WTC11 (cell line): ENCODE measurements around the gene CLEC20A. TPM values are rescaled to one million over a fixed set of nuclear protein-coding genes. Genes with fewer than 3 reads are reported as not detected.

Experiments used
- ATAC-seq: fragments of 200-7000 bp; cut with Tn5 transposase; 2 replicates; pipeline ENCODE4 v1.10.0; 2021; ENCODE audit warnings: mild to moderate bottlenecking, moderate library complexity
- CTCF ChIA-PET: fragments of 300-600 bp; sonication (Branson Sonifier 250); formaldehyde crosslinking; loops from one replicate; lab custom pipeline; 2021; ENCODE audit warnings: antibody characterized with exemption; lab: Charles Lee
- POLR2A ChIA-PET: fragments of 350-600 bp; sonication (Branson Sonifier 250); formaldehyde crosslinking; loops from one replicate; lab custom pipeline; 2021; ENCODE audit warnings: antibody characterized with exemption; lab: Charles Lee
- DNase-seq: peaks from one replicate; pipeline ENCODE4 v3.0.0; 2021; ENCODE audit warnings: low spot score
- H3K27ac Mint-ChIP-seq: 2 replicates; pipeline ENCODE4 v1.8.0; 2021; ENCODE audit warnings: mixed read lengths
- H3K27me3 Mint-ChIP-seq: 2 replicates; pipeline ENCODE4 v1.8.0; 2021; ENCODE audit warnings: low read depth, mild to moderate bottlenecking, moderate library complexity, mixed read lengths
- H3K36me3 Mint-ChIP-seq: 2 replicates; pipeline ENCODE4 v1.8.0; 2021; ENCODE audit warnings: mixed read lengths
- H3K4me1 Mint-ChIP-seq: 2 replicates; pipeline ENCODE4 v1.8.0; 2022; ENCODE audit warnings: mixed read lengths
- H3K4me3 Mint-ChIP-seq: 2 replicates; pipeline ENCODE4 v1.8.0; 2021; ENCODE audit warnings: mild to moderate bottlenecking, moderate library complexity, mixed read lengths
- H3K9me3 Mint-ChIP-seq: 2 replicates; pipeline ENCODE4 v1.8.0; 2021; ENCODE audit warnings: mixed read lengths
- ATF1 ChIP-seq: sonication (generic); formaldehyde crosslinking; IDR thresholded peaks from 2 replicates; pipeline ENCODE4 v1.8.1; 2023; ENCODE audit warnings: mild to moderate bottlenecking, moderate library complexity, missing genetic modification reagents
- CREB1 ChIP-seq: sonication (generic); formaldehyde crosslinking; IDR thresholded peaks from 2 replicates; pipeline ENCODE4 v1.8.0; 2023; ENCODE audit warnings: mild to moderate bottlenecking, missing genetic modification reagents
- FOXK1 ChIP-seq: sonication (generic); formaldehyde crosslinking; IDR thresholded peaks from 2 replicates; pipeline ENCODE4 v1.8.0; 2022; ENCODE audit warnings: mild to moderate bottlenecking, moderate library complexity, missing genetic modification reagents
- GTF2I ChIP-seq: fragments of 250-450 bp; sonication (Bioruptor Pico); conservative IDR thresholded peaks from 2 replicates; pipeline ENCODE4 v1.4.0; 2021; ENCODE audit warnings: mild to moderate bottlenecking
- HMGA2 ChIP-seq: fragments of 250-450 bp; sonication (Bioruptor Pico); IDR thresholded peaks from 2 replicates; pipeline ENCODE4 v1.4.0; 2021; ENCODE audit warnings: mild to moderate bottlenecking, moderate library complexity
- KAT7 ChIP-seq: sonication (generic); formaldehyde crosslinking; IDR thresholded peaks from 2 replicates; pipeline ENCODE4 v1.8.1; 2023; ENCODE audit warnings: missing genetic modification reagents, mild to moderate bottlenecking, borderline replicate concordance
- NFE2L1 ChIP-seq: sonication (generic); formaldehyde crosslinking; IDR thresholded peaks from 2 replicates; pipeline ENCODE4 v1.8.1; 2023; ENCODE audit warnings: missing genetic modification reagents
- NR1H2 ChIP-seq: sonication (generic); formaldehyde crosslinking; IDR thresholded peaks from 2 replicates; pipeline ENCODE4 v1.9.0; 2021; ENCODE audit warnings: mild to moderate bottlenecking, moderate library complexity, missing genetic modification reagents
- NR2C2 ChIP-seq: sonication (generic); formaldehyde crosslinking; IDR thresholded peaks from 2 replicates; pipeline ENCODE4 v1.8.0; 2022; ENCODE audit warnings: mild to moderate bottlenecking, missing genetic modification reagents
- RORB ChIP-seq: fragments of 250-450 bp; sonication (Bioruptor Pico); IDR thresholded peaks from 2 replicates; pipeline ENCODE4 v1.9.0; 2021; ENCODE audit warnings: mild to moderate bottlenecking
- SOX15 ChIP-seq: fragments of 250-450 bp; sonication (Bioruptor Pico); IDR thresholded peaks from 2 replicates; pipeline ENCODE4 v1.9.0; 2021; ENCODE audit warnings: mild to moderate bottlenecking
- TCF7 ChIP-seq: sonication (generic); formaldehyde crosslinking; IDR thresholded peaks from 2 replicates; pipeline ENCODE4 v1.8.0; 2022; ENCODE audit warnings: mild to moderate bottlenecking, low read depth, missing genetic modification reagents, moderate library complexity
- ZNF121 ChIP-seq: sonication (generic); formaldehyde crosslinking; IDR thresholded peaks from 2 replicates; pipeline ENCODE4 v1.8.0; 2023; ENCODE audit warnings: missing genetic modification reagents
- ZNF423 ChIP-seq: fragments of 250-450 bp; sonication (Bioruptor Pico); IDR thresholded peaks from 2 replicates; pipeline ENCODE4 v2.1.2; 2022; ENCODE audit warnings: mild to moderate bottlenecking, moderate library complexity
- total RNA-seq: library from RNA; stranded (reverse); gene quantifications from 3 replicates; pipeline ENCODE4 v1.2.3, GENCODE V29; 2021
- TF ChIP-seq, protein P1 (sequence below): fragments of 250-450 bp; sonication (Bioruptor Pico); conservative IDR thresholded peaks from 2 replicates; pipeline ENCODE4 v1.9.0; 2021; ENCODE audit warnings: mild to moderate bottlenecking
- TF ChIP-seq, protein P2 (sequence below): fragments of 250-450 bp; sonication (Bioruptor Pico); IDR thresholded peaks from 2 replicates; pipeline ENCODE4 v1.9.0; 2021; ENCODE audit warnings: mild to moderate bottlenecking
- TF ChIP-seq, protein P3 (sequence below): fragments of 250-450 bp; sonication (Bioruptor Pico); IDR thresholded peaks from 2 replicates; pipeline ENCODE4 v1.8.0; 2021; ENCODE audit warnings: mild to moderate bottlenecking
- TF ChIP-seq, protein P4 (sequence below): sonication (generic); formaldehyde crosslinking; IDR thresholded peaks from 2 replicates; pipeline ENCODE4 v1.8.0; 2022; ENCODE audit warnings: mild to moderate bottlenecking, missing genetic modification reagents
- TF ChIP-seq, protein P5 (sequence below): sonication (generic); formaldehyde crosslinking; IDR thresholded peaks from 2 replicates; pipeline ENCODE4 v1.8.0; 2022; ENCODE audit warnings: mild to moderate bottlenecking, missing genetic modification reagents
- TF ChIP-seq, protein P6 (sequence below): sonication (generic); formaldehyde crosslinking; IDR thresholded peaks from 2 replicates; pipeline ENCODE4 v1.8.1; 2023; ENCODE audit warnings: mild to moderate bottlenecking, missing genetic modification reagents, borderline replicate concordance

CLEC20A gene
- total RNA-seq, 1 experiment from 2014 or later: not detected

DNA sequence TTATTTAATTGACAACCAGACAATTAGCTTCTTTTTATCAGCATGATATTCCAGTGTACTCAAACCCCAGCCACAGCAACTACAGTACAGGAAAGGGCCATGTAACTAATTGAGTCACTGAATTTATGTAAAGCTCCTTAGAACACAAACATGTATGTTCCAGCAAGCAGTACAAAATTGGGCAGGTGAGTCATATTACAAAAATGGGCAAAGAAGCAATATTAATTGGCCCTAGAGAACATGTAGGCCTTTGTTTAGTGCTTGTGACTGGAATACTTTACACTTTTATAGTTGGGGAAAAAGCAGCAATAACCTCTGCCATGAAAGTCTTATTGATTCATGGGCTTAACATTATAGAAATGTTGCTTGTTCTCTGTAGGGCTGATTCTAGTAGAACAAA lies 31.8 kb downstream of the CLEC20A start:
- ChIA-PET CTCF (interaction anchor here (0.6 to 1.1 kb wide), 2 partner anchors 37 to 85 kb away, joined by 4 read pairs; no protein-coding TSS in a partner anchor), POLR2A (interaction anchor here (0.6 kb wide), 1 partner anchor 110 kb away, joined by 3 read pairs; no protein-coding TSS in a partner anchor)
- no peak overlapping the region for H3K27ac Mint-ChIP-seq
- H3K27me3 Mint-ChIP-seq: no peaks in the 10 kb centered on the region
- TF ChIP-seq, protein P1, sequence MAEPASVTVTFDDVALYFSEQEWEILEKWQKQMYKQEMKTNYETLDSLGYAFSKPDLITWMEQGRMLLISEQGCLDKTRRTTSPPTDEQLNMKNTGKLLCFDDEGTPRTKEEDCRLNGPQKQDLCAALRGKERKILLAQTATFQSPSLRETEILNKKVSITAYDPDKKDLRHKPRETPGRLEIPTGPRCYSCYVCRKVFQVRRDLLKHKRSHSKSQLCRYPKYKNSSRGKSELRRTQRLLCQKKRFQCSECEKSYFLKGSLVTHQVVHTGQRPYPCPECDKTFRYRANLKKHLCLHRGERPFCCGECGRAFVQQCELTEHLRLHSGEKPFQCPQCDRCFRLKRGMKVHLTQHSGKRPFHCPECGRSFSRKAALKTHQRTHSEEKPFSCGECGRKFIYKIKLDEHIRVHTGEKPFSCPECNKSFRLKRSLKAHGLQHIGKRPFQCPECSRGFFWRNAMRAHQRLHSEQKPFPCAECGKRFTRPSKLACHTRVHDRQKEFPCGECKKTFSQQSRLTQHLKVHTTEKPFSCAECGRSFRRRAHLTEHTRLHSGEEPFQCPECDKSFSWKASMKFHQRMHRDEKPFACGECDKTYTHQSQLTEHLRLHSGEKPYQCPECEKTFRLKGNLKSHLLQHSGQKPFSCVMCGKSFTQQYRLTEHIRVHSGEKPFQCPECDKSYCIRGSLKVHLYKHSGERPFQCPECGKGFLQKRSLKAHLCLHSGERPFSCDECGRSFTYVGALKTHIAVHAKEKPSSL (CRISPR knock-in tag): no peak
- TF ChIP-seq, protein P2, sequence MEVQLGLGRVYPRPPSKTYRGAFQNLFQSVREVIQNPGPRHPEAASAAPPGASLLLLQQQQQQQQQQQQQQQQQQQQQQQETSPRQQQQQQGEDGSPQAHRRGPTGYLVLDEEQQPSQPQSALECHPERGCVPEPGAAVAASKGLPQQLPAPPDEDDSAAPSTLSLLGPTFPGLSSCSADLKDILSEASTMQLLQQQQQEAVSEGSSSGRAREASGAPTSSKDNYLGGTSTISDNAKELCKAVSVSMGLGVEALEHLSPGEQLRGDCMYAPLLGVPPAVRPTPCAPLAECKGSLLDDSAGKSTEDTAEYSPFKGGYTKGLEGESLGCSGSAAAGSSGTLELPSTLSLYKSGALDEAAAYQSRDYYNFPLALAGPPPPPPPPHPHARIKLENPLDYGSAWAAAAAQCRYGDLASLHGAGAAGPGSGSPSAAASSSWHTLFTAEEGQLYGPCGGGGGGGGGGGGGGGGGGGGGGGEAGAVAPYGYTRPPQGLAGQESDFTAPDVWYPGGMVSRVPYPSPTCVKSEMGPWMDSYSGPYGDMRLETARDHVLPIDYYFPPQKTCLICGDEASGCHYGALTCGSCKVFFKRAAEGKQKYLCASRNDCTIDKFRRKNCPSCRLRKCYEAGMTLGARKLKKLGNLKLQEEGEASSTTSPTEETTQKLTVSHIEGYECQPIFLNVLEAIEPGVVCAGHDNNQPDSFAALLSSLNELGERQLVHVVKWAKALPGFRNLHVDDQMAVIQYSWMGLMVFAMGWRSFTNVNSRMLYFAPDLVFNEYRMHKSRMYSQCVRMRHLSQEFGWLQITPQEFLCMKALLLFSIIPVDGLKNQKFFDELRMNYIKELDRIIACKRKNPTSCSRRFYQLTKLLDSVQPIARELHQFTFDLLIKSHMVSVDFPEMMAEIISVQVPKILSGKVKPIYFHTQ (CRISPR knock-in tag): no peak
- TF ChIP-seq KAT7 (CRISPR knock-in tag): no peak
- no peak for TF ChIP-seq CREB1 (CRISPR knock-in tag)
- TF ChIP-seq ZNF121: no peak
- no peak for TF ChIP-seq NR1H2 (CRISPR knock-in tag)
- TF ChIP-seq, protein P3, sequence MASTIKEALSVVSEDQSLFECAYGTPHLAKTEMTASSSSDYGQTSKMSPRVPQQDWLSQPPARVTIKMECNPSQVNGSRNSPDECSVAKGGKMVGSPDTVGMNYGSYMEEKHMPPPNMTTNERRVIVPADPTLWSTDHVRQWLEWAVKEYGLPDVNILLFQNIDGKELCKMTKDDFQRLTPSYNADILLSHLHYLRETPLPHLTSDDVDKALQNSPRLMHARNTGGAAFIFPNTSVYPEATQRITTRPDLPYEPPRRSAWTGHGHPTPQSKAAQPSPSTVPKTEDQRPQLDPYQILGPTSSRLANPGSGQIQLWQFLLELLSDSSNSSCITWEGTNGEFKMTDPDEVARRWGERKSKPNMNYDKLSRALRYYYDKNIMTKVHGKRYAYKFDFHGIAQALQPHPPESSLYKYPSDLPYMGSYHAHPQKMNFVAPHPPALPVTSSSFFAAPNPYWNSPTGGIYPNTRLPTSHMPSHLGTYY (CRISPR knock-in tag): no peak
- TF ChIP-seq GTF2I: no peak
- TF ChIP-seq HMGA2: no peak
- TF ChIP-seq, protein P4, sequence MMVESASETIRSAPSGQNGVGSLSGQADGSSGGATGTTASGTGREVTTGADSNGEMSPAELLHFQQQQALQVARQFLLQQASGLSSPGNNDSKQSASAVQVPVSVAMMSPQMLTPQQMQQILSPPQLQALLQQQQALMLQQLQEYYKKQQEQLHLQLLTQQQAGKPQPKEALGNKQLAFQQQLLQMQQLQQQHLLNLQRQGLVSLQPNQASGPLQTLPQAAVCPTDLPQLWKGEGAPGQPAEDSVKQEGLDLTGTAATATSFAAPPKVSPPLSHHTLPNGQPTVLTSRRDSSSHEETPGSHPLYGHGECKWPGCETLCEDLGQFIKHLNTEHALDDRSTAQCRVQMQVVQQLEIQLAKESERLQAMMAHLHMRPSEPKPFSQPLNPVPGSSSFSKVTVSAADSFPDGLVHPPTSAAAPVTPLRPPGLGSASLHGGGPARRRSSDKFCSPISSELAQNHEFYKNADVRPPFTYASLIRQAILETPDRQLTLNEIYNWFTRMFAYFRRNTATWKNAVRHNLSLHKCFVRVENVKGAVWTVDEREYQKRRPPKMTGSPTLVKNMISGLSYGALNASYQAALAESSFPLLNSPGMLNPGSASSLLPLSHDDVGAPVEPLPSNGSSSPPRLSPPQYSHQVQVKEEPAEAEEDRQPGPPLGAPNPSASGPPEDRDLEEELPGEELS (CRISPR knock-in tag): no peak
- TF ChIP-seq TCF7 (CRISPR knock-in tag): no peak
- no peak for TF ChIP-seq FOXK1 (CRISPR knock-in tag)
- TF ChIP-seq, protein P5, sequence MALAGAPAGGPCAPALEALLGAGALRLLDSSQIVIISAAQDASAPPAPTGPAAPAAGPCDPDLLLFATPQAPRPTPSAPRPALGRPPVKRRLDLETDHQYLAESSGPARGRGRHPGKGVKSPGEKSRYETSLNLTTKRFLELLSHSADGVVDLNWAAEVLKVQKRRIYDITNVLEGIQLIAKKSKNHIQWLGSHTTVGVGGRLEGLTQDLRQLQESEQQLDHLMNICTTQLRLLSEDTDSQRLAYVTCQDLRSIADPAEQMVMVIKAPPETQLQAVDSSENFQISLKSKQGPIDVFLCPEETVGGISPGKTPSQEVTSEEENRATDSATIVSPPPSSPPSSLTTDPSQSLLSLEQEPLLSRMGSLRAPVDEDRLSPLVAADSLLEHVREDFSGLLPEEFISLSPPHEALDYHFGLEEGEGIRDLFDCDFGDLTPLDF (CRISPR knock-in tag): no peak
- TF ChIP-seq ATF1 (CRISPR knock-in tag): no peak
- TF ChIP-seq, protein P6, sequence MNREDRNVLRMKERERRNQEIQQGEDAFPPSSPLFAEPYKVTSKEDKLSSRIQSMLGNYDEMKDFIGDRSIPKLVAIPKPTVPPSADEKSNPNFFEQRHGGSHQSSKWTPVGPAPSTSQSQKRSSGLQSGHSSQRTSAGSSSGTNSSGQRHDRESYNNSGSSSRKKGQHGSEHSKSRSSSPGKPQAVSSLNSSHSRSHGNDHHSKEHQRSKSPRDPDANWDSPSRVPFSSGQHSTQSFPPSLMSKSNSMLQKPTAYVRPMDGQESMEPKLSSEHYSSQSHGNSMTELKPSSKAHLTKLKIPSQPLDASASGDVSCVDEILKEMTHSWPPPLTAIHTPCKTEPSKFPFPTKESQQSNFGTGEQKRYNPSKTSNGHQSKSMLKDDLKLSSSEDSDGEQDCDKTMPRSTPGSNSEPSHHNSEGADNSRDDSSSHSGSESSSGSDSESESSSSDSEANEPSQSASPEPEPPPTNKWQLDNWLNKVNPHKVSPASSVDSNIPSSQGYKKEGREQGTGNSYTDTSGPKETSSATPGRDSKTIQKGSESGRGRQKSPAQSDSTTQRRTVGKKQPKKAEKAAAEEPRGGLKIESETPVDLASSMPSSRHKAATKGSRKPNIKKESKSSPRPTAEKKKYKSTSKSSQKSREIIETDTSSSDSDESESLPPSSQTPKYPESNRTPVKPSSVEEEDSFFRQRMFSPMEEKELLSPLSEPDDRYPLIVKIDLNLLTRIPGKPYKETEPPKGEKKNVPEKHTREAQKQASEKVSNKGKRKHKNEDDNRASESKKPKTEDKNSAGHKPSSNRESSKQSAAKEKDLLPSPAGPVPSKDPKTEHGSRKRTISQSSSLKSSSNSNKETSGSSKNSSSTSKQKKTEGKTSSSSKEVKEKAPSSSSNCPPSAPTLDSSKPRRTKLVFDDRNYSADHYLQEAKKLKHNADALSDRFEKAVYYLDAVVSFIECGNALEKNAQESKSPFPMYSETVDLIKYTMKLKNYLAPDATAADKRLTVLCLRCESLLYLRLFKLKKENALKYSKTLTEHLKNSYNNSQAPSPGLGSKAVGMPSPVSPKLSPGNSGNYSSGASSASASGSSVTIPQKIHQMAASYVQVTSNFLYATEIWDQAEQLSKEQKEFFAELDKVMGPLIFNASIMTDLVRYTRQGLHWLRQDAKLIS (CRISPR knock-in tag): no peak
- no peak for TF ChIP-seq NFE2L1 (CRISPR knock-in tag)
- TF ChIP-seq RORB (CRISPR knock-in tag): no peak
- TF ChIP-seq SOX15 (CRISPR knock-in tag): no peak
- TF ChIP-seq ZNF423: no peak
- TF ChIP-seq NR2C2 (CRISPR knock-in tag): no peak
- TF ChIP-seq, all 79 proteins: peak for 0
- H3K9me3 Mint-ChIP-seq: no peaks in the 10 kb centered on the region
- H3K4me1 Mint-ChIP-seq: peaks cover 6% of the 10 kb centered on the region
- no peak overlapping the region for H3K4me3 Mint-ChIP-seq
- H3K36me3 Mint-ChIP-seq: peaks cover 25% of the 10 kb centered on the region
- ATAC-seq (no peak), DNase-seq (no peak)
